ENCODE results near the gene LPCAT1.
A peak's percentile ranks its signal among the peaks of the same experiment; 100 is the strongest.
"Not testable (repeated sequence)": the region's sequence is repeated elsewhere in the genome, so short reads cannot be mapped to it uniquely, and the experiment has no call there.

The LPCAT1 gene

DNA sequence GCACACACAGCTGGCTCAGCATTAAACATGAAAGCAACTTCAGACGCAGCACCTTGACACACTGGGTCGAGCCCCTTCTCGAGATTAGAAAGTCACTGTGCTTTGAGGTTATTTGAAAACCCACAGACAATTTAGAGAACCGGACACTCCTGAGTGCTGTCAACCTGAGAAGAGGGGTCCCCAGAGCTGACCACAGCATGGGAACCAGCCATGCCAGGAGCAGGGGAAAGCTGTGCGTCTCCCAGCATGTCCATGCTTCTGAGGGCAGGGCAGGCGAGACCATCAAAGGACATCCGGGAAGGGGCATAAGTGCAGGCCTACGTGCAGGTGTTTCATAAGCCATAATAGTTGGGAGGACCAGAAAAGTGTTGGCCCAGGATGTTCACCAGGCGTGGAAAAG, 99.0 kb downstream of the LPCAT1 start:
- H3K9me3 Mint-ChIP-seq = peaks cover 2 to 17% of the 10 kb centered on the region in 2 donors
- H3K36me3 Mint-ChIP-seq (ENCODE audit: insufficient read depth) = no peaks in the 10 kb centered on the region
- no peak for DNase-seq
- no peak for ATAC-seq (replicated peaks)
- H3K27me3 Mint-ChIP-seq = peaks cover 6 to 23% of the 10 kb centered on the region in 2 donors
- no peak overlapping the region for H3K4me3 Mint-ChIP-seq
- H3K4me1 Mint-ChIP-seq (ENCODE audit: low read depth in 2 of 2) = no peaks in the 10 kb centered on the region
- no peak overlapping the region for H3K27ac Mint-ChIP-seq

DNA sequence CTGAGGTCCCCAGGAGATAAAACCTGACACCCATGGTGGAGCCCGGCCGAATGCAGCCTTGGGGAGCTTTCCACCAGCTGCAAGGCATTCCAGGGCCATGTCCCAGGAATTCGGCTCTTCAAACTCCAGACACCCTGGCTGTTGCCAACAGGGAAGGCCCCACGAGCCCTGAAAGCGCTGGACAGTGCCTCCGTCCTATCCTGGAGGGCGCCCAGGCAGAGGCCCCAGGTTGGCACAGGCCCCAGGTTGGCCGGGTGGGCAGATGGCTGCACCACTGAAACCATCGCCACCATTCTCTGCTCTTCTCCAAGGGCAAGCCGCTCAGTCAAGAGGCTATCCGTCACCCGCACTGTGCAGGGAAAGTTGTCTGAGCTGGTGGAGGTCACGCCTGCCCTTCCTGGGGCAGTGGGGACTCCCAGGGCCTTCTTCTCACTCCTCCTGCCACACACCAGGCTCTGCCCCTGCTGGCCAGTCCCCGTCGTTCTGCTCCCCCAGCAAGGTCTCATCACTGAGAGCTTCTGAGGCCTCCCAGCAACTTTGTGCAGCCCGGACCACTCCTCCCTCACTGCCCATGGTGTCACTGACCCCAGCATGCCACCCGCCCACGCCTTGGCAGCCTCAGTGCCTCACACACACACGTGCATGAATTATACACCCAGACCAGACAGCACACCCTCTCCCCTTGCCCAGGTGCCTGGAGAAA, 99.7 kb downstream of the LPCAT1 start:
- H3K27me3 Mint-ChIP-seq = peaks cover 6 to 30% of the 10 kb centered on the region in 2 donors
- no peak overlapping the region for H3K27ac Mint-ChIP-seq
- no peaks in the 10 kb centered on the region for H3K36me3 Mint-ChIP-seq (ENCODE audit: insufficient read depth)
- H3K4me1 Mint-ChIP-seq (ENCODE audit: low read depth in 2 of 2) = no peaks in the 10 kb centered on the region
- no peak for DNase-seq
- peaks cover 2 to 13% of the 10 kb centered on the region in 2 donors for H3K9me3 Mint-ChIP-seq
- H3K4me3 Mint-ChIP-seq = no peak overlapping the region
- no peak for ATAC-seq (replicated peaks)

DNA sequence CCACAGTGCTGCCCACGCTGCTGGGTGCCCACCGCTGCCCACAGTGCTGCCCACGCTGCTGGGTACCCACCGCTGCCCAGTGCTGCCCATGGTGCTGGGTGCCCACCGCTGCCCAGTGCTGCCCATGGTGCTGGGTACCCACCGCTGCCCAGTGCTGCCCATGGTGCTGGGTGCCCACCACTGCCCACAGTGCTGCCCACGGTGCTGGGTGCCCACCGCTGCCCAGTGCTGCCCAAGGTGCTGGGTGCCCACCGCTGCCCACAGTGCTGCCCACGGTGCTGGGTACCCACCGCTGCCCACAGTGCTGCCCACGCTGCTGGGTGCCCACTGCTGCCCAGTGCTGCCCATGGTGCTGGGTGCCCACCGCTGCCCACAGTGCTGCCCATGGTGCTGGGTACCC, 101.2 kb downstream of the LPCAT1 start:
- not testable (repeated sequence) for H3K4me3 Mint-ChIP-seq; ATAC-seq (replicated peaks); DNase-seq; H3K4me1 Mint-ChIP-seq (ENCODE audit: low read depth in 2 of 2); H3K27ac Mint-ChIP-seq; H3K36me3 Mint-ChIP-seq (ENCODE audit: insufficient read depth)
- H3K9me3 Mint-ChIP-seq = peaks cover 2 to 13% of the 10 kb centered on the region in 2 donors
- peaks cover 6 to 33% of the 10 kb centered on the region in 2 donors for H3K27me3 Mint-ChIP-seq

DNA sequence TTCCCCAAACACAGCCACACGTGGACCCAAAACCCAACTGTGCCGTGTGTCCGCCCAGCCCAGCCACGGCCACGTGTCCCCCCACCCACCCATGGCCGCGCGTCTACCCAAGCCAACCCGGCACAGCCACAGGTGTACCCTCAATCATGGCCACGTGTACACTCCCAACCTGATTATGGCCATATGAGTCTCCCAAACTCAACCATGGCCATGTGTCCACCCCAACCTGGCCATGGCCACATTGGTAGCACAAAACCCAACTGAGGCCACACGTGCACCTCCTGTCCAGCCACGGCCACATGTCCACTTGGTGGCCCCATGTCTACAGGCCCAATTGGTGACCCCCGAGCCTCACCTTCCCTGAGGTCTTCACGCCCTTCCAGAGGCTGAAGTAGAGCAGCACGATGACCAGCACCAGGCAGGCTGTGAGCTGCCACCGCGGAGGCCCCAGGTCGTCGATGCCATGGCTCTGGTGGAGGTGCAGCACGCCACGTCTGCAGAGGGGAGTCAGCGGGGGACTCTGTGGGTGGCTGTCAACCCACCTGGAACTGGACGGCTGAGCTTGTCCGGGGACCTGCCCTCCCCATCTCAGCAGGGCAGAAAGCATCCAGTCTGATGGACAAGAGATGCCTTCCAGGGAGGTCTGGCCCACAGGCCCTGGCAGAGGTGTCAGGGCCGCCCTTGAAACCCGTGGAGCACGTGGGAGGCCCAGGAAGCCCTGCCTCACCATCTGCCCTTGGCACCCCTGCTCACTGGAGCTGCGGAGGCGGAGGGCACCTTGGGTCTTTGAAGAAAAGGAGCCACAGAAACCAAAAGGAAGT, 102.0 kb downstream of the LPCAT1 start:
- DNase-seq (no peak), ATAC-seq (replicated peaks) (no peak)
- no peak overlapping the region for H3K27ac Mint-ChIP-seq
- H3K4me3 Mint-ChIP-seq = no peak overlapping the region
- H3K9me3 Mint-ChIP-seq = peaks cover 2 to 12% of the 10 kb centered on the region in 2 donors
- no peaks in the 10 kb centered on the region for H3K36me3 Mint-ChIP-seq (ENCODE audit: insufficient read depth)
- peaks cover 6 to 33% of the 10 kb centered on the region in 2 donors for H3K27me3 Mint-ChIP-seq
- H3K4me1 Mint-ChIP-seq (ENCODE audit: low read depth in 2 of 2) = no peaks in the 10 kb centered on the region

DNA sequence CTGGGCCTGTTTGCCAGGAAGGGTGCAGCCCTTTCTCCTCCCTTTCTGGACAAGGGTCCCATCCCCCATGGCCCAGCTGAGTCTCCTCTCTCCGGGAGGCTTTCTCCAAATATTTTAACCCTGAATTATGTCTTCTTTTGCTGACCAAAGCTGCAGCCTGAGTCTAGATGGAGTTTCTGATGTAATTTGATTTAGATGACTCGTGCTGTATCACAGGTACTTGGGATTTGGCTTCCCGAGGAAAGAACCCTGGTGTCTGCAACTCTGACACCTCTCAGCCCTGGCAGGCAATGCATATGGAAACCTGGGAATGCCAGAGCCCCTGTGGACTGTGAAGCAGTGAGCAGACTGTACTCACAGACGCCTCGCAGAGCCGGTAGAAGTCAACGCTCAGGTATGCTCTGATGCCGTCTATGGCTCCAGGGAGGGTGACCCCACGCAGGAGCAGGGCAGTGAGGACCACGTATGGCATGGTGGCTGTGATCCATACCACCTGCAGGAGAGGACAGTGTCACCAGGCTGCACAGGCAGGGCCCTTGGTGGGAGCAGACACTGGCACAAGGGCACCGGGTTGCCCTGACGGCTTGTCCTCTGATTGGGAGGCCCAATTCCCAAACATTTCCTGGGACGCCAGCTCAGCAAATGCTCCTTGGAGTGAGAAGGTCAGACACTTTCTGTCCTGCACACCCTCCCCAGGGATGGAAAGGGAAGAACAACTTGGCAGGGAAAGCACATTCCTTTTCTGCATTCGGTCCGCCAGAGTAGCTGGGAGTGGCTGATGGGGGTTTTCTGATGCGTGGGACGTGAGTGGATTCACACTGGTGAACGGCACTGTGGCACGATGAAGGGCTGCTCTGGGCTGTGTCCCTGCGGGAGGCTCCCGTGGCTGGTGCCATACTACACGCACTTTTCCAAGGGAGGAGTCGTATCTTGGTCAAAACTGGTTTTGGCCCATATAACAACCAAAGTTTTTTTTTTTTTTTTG, 103.3 kb downstream of the LPCAT1 start:
- Mint-ChIP-seq H3K27ac (peak overlapping the region in 1 of 2 donors; percentile 17), H3K4me1 (ENCODE audit: low read depth in 2 of 2) (no peaks in the 10 kb centered on the region), H3K9me3 (peaks cover 0 to 6% of the 10 kb centered on the region in 2 donors), H3K4me3 (no peak overlapping the region), H3K36me3 (ENCODE audit: insufficient read depth) (no peaks in the 10 kb centered on the region), H3K27me3 (peaks cover 6 to 33% of the 10 kb centered on the region in 2 donors)
- no peak for DNase-seq
- no peak for ATAC-seq (replicated peaks)

DNA sequence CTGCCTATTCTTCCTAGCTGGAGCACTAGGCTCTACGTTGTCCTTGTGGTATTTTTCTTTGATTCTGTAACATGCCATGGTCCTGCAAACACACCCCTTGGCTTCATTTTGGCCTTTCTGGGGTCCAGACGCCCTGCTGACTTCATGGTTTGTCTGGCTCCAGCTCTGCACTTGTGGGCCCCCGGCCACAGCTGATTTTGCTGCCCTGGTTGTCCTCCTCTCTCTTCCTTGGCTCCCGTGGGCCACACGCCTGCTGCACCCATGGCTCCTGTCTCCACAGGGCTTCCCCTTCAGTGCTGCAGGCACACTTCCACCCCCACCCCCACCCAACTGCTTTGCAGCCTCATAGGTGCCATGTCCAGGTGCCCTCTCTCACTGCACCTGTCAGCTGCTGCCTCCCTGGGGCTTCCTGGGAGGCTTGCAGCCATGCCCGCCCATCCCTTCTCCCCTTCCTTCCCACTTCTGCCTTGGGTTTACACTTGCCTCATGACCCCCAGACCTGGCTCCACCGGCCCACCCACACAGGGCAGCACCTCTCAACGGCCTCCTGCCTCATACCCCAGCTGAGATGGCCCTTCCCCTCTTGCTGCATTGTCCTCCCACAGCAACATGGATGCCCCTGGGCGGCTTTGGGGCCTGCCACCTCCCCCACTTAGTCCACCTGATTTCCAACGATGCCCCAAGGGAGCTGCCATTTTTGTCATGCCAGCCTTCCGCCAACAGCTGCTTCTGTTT, 104.1 kb downstream of the LPCAT1 start:
- Mint-ChIP-seq H3K9me3 (peaks cover 0 to 6% of the 10 kb centered on the region in 2 donors), H3K4me1 (ENCODE audit: low read depth in 2 of 2) (no peaks in the 10 kb centered on the region), H3K27me3 (peaks cover 6 to 26% of the 10 kb centered on the region in 2 donors), H3K27ac (peak overlapping the region in 1 of 2 donors; percentile 17), H3K4me3 (no peak overlapping the region), H3K36me3 (ENCODE audit: insufficient read depth) (no peaks in the 10 kb centered on the region)
- no peak for DNase-seq
- no peak for ATAC-seq (replicated peaks)

DNA sequence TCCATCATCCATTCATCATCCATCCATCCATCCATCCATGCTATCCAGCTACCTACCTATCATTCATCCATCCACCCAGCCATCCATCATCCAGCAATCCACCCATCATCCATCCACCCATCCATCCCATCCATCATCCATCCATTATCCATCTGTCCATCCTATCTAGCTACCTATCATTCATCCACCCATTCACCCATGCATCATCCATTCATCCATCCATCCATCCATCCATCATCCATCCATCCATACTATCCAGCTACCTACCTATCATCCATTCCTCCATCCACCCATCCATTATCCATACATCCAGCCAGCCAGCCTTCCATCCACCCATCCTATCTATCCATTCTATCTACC, 104.9 kb downstream of the LPCAT1 start:
- H3K27ac Mint-ChIP-seq = no peak overlapping the region
- peaks cover 0 to 6% of the 10 kb centered on the region in 2 donors for H3K9me3 Mint-ChIP-seq
- H3K4me1 Mint-ChIP-seq (ENCODE audit: low read depth in 2 of 2) = no peaks in the 10 kb centered on the region
- ATAC-seq (replicated peaks) (no peak), DNase-seq (no peak)
- H3K36me3 Mint-ChIP-seq (ENCODE audit: insufficient read depth) = no peaks in the 10 kb centered on the region
- peaks cover 0 to 18% of the 10 kb centered on the region in 2 donors for H3K27me3 Mint-ChIP-seq
- H3K4me3 Mint-ChIP-seq = no peak overlapping the region

DNA sequence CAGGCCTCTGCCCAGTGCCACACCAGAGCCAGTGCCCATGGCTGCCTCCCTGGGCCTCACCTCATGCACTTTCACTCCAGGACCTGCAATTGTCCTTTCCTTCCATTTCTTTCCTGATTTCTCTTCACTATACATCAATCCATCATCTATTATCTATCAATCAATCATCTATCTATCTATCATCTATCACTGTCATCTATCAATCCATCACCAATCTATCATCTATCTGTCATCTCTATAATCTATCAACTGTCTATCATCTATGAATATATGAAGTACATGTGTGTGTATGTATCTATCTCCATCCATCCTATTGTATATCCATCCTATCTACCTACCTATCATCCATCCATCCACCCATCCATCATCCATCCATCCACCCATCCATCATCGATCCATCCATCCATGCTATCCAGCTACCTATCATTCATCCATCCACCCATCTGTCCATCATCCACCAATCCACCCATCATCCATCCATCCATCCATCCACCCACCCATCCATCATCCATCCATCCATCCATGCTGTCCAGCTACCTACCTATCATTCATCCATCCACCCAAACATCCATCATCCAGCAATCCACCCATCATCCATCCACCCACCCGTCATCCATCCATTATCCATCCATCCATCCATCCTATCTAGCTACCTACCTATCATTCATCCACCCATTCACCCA, 105.4 kb downstream of the LPCAT1 start:
- Mint-ChIP-seq H3K36me3 (ENCODE audit: insufficient read depth) (no peaks in the 10 kb centered on the region), H3K9me3 (peaks cover 0 to 6% of the 10 kb centered on the region in 2 donors), H3K27me3 (peaks cover 0 to 17% of the 10 kb centered on the region in 2 donors), H3K4me3 (no peak overlapping the region), H3K4me1 (ENCODE audit: low read depth in 2 of 2) (no peaks in the 10 kb centered on the region), H3K27ac (no peak overlapping the region)
- DNase-seq (no peak), ATAC-seq (replicated peaks) (no peak)

DNA sequence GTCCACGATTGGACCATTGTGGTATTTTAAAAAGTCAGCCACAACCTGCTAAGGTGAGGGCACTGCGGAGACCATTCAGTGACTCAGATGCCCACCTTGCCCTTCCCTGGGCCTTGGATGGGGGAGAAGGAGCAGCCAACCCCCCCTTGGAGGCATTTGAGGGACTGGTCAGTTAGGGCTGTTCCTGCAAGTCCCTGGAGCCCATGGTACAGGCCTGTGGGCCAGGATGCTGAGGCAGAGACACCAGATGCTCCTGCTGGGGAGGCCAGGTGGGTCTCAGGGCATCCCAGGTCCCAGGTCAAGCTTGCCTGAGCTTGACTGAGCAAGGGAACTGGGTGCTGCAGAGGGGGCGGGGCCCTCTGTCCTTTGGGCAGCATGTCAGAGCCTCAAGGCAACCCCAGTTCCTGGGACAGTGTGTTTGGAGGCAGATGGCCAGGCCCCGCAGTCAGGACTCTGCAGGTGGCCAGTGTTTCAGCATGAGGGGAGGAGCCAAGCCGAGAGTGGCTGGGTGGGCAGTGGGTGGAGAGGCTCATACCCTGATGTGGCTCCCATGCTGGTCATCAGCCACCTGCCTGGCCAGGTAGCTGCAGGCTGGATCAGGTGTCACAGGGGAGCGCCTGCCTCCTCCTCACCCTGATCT, 106.1 kb downstream of the LPCAT1 start:
- H3K4me3 Mint-ChIP-seq = no peak overlapping the region
- peaks cover 2 to 17% of the 10 kb centered on the region in 2 donors for H3K27me3 Mint-ChIP-seq
- ATAC-seq (replicated peaks) (no peak), DNase-seq (no peak)
- peaks cover 0 to 6% of the 10 kb centered on the region in 2 donors for H3K9me3 Mint-ChIP-seq
- H3K27ac Mint-ChIP-seq = no peak overlapping the region
- no peaks in the 10 kb centered on the region for H3K36me3 Mint-ChIP-seq (ENCODE audit: insufficient read depth)
- H3K4me1 Mint-ChIP-seq (ENCODE audit: low read depth in 2 of 2) = no peaks in the 10 kb centered on the region

DNA sequence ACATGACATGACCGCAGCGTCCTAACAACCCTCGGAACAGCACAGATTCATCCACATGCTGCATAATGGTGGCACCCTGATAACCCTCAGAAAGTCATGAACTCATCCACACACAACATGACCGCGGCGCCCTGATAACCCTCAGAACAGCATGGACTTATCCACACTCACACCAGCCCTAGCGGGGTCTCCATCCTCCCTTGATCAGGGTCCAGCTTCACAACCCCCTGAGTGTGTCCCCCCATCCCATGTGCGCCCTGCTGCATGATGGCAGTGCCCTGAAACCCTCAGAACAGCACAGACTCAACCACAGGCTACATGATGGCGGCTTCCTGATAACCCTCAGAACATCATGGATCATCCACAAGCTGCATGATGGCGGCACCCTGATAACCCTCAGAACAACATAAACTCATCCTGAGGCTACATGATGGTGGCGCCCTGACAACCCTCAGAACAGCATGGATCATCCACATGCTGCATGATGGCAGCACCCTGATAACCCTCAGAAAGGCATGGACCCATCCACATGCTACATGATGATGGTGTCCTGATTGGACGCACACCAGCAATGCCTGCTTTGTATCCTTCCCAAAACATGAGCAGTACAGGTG, 106.8 kb downstream of the LPCAT1 start:
- no peak overlapping the region for H3K4me3 Mint-ChIP-seq
- H3K4me1 Mint-ChIP-seq (ENCODE audit: low read depth in 2 of 2) = peaks cover 0 to 3% of the 10 kb centered on the region in 2 donors
- H3K36me3 Mint-ChIP-seq (ENCODE audit: insufficient read depth) = no peaks in the 10 kb centered on the region
- H3K9me3 Mint-ChIP-seq = peaks cover 0 to 6% of the 10 kb centered on the region in 2 donors
- no peak overlapping the region for H3K27ac Mint-ChIP-seq
- no peak for DNase-seq
- ATAC-seq (replicated peaks) = no peak
- peaks cover 10 to 24% of the 10 kb centered on the region in 2 donors for H3K27me3 Mint-ChIP-seq

DNA sequence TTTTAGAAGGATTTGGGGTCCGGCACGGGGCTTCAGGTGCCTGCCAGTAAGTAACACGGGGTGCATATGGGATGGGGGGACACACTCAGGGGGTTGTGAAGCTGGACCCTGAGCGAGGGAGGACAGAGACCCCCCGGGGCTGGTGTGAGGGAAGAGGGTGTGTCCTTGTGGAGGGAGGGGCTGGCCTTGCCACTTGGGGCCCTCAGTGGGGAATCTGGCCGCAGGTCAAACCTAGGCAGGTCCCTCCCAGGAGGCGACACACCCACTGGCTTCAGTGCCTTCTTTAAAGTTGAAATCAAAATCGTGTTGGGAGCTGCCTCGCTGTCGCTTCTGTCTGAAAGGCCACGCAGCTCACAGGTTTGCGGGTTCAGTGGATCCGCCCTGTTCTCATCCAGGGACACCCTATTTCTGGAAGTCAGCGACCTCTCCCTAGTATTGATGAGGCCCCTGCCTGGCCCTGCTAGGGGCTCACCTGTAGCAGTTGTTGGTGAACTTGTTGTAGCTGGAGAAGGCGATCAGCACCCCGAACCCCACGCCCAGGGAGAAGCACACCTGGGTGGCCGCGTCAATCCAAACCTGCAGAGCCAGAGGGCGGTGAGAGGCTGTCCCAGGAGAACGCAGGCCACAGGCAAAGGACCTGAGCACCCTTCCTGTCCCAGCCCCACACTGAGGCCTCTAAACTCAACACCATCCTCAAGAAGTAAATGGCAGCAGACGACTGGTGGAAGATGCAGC, 108.0 kb downstream of the LPCAT1 start:
- DNase-seq = no peak
- no peak for ATAC-seq (replicated peaks)
- peaks cover 0 to 6% of the 10 kb centered on the region in 2 donors for H3K9me3 Mint-ChIP-seq
- H3K36me3 Mint-ChIP-seq (ENCODE audit: insufficient read depth) = no peaks in the 10 kb centered on the region
- H3K4me3 Mint-ChIP-seq = no peak overlapping the region
- no peak overlapping the region for H3K27ac Mint-ChIP-seq
- H3K4me1 Mint-ChIP-seq (ENCODE audit: low read depth in 2 of 2) = peaks cover 0 to 4% of the 10 kb centered on the region in 2 donors
- H3K27me3 Mint-ChIP-seq = peaks cover 15 to 35% of the 10 kb centered on the region in 2 donors

All from effector memory CD8-positive, alpha-beta T cell (primary cell).